Activated T-cell treated with anti-CD3 and anti-CD28 coated beads, Interleukin-2, amount 50 U/mL, for 24 hours (primary cell): ENCODE measurements around the gene ARPC4.
A peak's percentile ranks its signal among the peaks of the same experiment; 100 is the strongest.

ENCODE experiments used
- DNase-seq: peaks from one replicate; pipeline ENCODE4 v3.0.0-alpha.2; 2020
- H3K27ac Mint-ChIP-seq: 2 replicates; pipeline ENCODE4 v1.8.0; 2020; ENCODE audit warnings: mild to moderate bottlenecking, mixed read lengths
- H3K27me3 Mint-ChIP-seq: 2 replicates; pipeline ENCODE4 v1.8.0; 2020; ENCODE audit warnings: mixed read lengths
- H3K36me3 Mint-ChIP-seq: 2 replicates; pipeline ENCODE4 v1.8.0; 2020; ENCODE audit warnings: low read depth, mixed read lengths
- H3K4me1 Mint-ChIP-seq: 2 replicates; pipeline ENCODE4 v1.8.0; 2020; ENCODE audit warnings: low read depth, mixed read lengths
- H3K4me3 Mint-ChIP-seq: 2 replicates; pipeline ENCODE4 v1.8.0; 2020; ENCODE audit warnings: mild to moderate bottlenecking, moderate library complexity, mixed read lengths
- H3K9me3 Mint-ChIP-seq: 2 replicates; pipeline ENCODE4 v1.8.0; 2020; ENCODE audit warnings: mixed read lengths

Gene ARPC4

DNA sequence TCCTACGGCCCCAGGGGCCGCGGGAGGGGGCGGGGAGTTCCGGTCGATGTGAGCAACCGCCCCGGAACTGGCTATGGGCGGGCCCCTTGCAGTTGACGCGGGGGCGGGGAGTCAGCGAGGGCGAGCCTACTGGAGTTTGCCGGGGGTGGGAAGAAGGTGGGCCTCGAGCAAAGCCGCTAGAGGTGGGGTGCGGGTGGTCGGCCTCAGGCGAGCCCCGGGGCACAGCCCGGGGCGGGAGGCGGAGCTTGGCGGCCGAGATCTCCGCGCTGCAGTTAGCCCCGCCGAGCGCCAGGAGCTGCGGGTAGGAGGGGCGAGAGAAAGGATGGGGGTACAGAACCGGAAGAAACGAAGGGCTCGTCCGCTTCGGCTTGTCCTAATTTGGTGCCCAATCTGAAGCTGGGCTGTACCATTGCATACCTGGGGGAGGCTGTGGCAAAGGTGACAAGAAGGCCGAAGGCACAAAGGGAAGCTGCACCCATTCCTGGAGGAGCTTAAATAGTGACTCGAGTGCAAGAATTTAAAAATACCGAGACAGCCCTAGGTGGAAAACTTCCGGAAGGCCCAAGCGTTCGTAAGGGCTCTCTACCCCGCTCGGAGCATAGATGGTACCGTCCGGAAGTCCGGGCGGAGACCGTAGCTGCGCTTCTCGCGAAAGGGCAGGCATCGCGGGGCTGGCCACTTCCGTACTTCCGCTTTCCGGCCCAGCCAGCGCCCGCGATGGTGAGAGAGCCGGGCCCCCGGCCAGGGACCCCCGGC, at the start of gene ARPC4, which contains the start of gene TADA3:
TSS of gene ARPC4 (plus strand) at position 678 of the 756 bp plus-strand sequence. CDS start at position 718, 40 bp downstream.
TSS of gene TADA3 (minus strand) at position 69 of the 756 bp plus-strand sequence. CDS start 1,007 bp downstream, outside the sequence.
- Mint-ChIP-seq H3K27me3 (no peaks in the 10 kb centered on the region), H3K4me1 (peaks cover 71% of the 10 kb centered on the region), H3K4me3 (peak within 1 kb of the TSS; percentile 96), H3K36me3 (peaks cover 94% of the 10 kb centered on the region), H3K9me3 (no peaks in the 10 kb centered on the region), H3K27ac (peak within 1 kb of the TSS; percentile 100)
- peak; percentile 94 for DNase-seq

DNA sequence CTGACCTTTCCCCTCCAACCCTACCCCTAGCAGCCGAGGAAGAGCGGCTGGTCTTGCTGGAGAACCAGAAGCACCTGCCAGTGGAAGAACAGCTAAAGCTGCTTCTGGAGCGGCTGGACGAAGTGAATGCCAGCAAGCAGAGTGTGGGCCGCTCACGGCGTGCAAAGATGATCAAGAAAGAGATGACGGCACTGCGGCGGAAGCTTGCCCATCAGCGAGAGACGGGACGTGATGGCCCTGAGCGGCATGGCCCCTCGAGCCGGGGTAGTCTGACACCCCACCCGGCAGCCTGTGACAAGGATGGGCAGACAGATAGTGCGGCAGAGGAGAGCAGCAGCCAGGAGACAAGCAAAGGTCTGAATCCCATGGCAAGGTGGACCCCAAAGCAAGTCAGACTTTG, 49.3 kb upstream of the ARPC4 start:
- H3K36me3 Mint-ChIP-seq: peaks cover 100% of the 10 kb centered on the region

GRCh38 chr3:9744162-9744561, 48.7 kb upstream of the ARPC4 start:
- no peaks in the 10 kb centered on the region for H3K27me3 Mint-ChIP-seq
- H3K9me3 Mint-ChIP-seq: no peaks in the 10 kb centered on the region
- no peak overlapping the region for H3K27ac Mint-ChIP-seq
- DNase-seq: no peak
- H3K36me3 Mint-ChIP-seq: peaks cover 100% of the 10 kb centered on the region
- peaks cover 18% of the 10 kb centered on the region for H3K4me1 Mint-ChIP-seq
- no peak overlapping the region for H3K4me3 Mint-ChIP-seq

More for the DNA sequence above, 49.3 kb upstream of the ARPC4 start:
- Mint-ChIP-seq H3K27me3 (no peaks in the 10 kb centered on the region), H3K4me3 (no peak overlapping the region), H3K27ac (no peak overlapping the region), H3K4me1 (peaks cover 15% of the 10 kb centered on the region), H3K9me3 (no peaks in the 10 kb centered on the region)
- no peak for DNase-seq

- DNase-seq: no peak
- peak overlapping the region; percentile 84 for H3K27ac Mint-ChIP-seq
- no peaks in the 10 kb centered on the region for H3K27me3 Mint-ChIP-seq
- no peaks in the 10 kb centered on the region for H3K9me3 Mint-ChIP-seq
- H3K36me3 Mint-ChIP-seq: peaks cover 100% of the 10 kb centered on the region
- H3K4me3 Mint-ChIP-seq: no peak overlapping the region
- peaks cover 27% of the 10 kb centered on the region for H3K4me1 Mint-ChIP-seq
Observed at GRCh38 chr3:9745521-9745920, 47.4 kb upstream of the ARPC4 start.

GRCh38 chr3:9746330-9746729, 46.6 kb upstream of the ARPC4 start:
- Mint-ChIP-seq H3K9me3 (no peaks in the 10 kb centered on the region), H3K36me3 (peaks cover 100% of the 10 kb centered on the region), H3K27me3 (no peaks in the 10 kb centered on the region), H3K27ac (peak overlapping the region; percentile 84), H3K4me1 (peaks cover 34% of the 10 kb centered on the region), H3K4me3 (no peak overlapping the region)
- DNase-seq: no peak

- Mint-ChIP-seq H3K27me3 (no peaks in the 10 kb centered on the region), H3K27ac (peak overlapping the region; percentile 29), H3K4me3 (no peak overlapping the region), H3K4me1 (peaks cover 44% of the 10 kb centered on the region), H3K9me3 (no peaks in the 10 kb centered on the region), H3K36me3 (peaks cover 100% of the 10 kb centered on the region)
- no peak for DNase-seq
Observed at GRCh38 chr3:9747267-9747666, 45.6 kb upstream of the ARPC4 start.

DNA sequence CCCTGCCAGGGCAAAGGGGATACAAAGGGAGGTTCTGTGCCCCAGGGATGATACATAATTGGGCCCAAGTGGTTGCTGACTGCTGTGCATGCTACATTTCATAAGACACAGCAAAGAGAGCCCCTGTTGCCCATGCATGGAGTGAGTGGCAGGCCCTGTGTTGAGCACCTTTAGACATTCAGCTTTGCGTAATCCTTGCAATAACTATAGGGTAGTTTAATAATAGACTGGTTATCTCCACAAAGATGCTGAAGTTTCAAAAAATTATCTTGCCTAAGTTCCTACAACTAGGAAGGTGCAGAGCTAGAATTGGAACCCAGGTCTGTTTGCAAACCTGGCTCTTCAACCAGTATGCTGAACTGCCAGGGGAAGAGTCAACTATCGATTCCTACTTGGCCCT, 44.9 kb upstream of the ARPC4 start:
- no peak for DNase-seq
- no peaks in the 10 kb centered on the region for H3K9me3 Mint-ChIP-seq
- no peaks in the 10 kb centered on the region for H3K27me3 Mint-ChIP-seq
- peaks cover 100% of the 10 kb centered on the region for H3K36me3 Mint-ChIP-seq
- H3K4me3 Mint-ChIP-seq: no peak overlapping the region
- peaks cover 46% of the 10 kb centered on the region for H3K4me1 Mint-ChIP-seq
- H3K27ac Mint-ChIP-seq: no peak overlapping the region

GRCh38 chr3:9749296-9749644, 43.6 kb upstream of the ARPC4 start:
- peak overlapping the region; percentile 94 for H3K4me3 Mint-ChIP-seq
- no peaks in the 10 kb centered on the region for H3K9me3 Mint-ChIP-seq
- H3K4me1 Mint-ChIP-seq: peaks cover 53% of the 10 kb centered on the region

DNA sequence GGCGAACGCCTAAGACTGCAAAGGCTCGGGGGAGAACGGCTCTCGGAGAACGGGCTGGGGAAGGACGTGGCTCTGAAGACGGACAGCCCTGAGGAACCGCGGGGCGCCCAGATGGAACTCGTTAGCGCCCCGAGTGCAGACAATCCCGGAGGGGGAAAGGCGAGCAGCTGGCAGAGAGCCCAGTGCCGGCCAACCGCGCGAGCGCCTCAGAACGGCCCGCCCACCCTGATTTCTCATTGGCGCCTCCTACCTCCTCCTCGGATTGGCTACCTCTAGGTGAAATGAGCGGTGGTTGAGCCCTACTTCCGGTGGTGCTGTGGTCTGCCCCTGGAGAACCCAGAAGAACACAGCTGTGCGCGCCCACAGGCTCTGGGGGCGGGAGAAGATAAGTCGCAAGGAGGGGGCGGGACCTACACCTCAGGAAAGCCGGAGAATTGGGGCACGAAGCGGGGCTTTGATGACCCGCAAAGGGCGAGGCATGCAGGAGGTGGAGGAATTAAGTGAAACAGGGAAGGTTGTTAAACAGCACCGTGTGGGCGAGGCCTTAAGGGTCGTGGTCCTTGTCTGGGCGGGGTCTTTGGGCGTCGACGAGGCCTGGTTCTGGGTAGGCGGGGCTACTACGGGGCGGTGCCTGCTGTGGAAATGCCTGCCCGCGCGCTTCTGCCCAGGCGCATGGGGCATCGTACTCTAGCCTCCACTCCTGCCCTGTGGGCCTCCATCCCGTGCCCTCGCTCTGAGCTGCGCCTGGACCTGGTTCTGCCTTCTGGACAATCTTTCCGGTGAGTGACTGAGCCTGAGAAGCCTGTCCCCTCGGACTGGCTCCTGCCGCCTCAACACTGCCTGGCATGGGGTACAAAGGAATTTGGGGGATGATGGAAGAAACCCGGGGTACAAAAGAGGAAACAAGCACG, 43.0 kb upstream of the ARPC4 start, which contains the start of gene OGG1:
TSS of gene OGG1 (plus strand) at position 308 of the 911 bp plus-strand sequence. CDS start at position 643, 335 bp downstream.
- H3K4me1 Mint-ChIP-seq: peaks cover 60% of the 10 kb centered on the region

More at GRCh38 chr3:9749296-9749644, 43.6 kb upstream of the ARPC4 start:
- Mint-ChIP-seq H3K27me3 (no peaks in the 10 kb centered on the region), H3K27ac (peak overlapping the region; percentile 96), H3K36me3 (peaks cover 98% of the 10 kb centered on the region)
- DNase-seq: no peak

DNA sequence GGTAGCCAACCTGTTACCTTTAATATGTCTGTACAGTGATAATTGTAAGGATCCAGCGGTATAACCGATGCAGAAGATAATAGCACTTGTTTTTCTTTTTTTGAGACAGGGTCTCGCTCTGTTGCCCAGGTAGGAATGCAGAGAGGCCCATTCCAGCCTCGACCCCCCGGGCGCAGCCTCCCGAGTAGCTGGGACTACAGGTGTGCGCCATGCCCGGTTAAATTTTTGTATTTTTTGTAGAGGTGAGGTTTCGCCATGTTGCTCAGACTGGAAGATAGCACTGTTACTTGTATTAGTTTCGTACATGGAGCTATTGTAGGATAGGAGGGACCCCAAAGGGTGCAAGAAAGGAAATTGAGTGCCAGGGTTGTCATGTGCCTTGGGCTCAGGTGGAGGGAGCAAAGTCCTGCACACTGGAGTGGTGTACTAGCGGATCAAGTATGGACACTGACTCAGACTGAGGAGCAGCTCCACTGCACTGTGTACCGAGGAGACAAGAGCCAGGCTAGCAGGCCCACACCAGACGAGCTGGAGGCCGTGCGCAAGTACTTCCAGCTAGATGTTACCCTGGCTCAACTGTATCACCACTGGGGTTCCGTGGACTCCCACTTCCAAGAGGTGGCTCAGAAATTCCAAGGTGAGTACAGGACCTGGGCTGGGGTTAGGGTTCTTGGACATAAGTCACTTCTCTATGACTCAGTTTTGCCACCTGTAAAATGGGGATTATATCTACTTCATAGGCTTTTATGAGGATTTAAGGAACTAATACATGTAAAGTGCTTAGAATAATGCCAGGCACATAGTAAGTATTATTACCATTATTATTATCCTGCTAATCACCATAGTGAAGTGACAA, 42.1 kb upstream of the ARPC4 start:
- peak overlapping the region; percentile 96 for H3K27ac Mint-ChIP-seq
- no peaks in the 10 kb centered on the region for H3K27me3 Mint-ChIP-seq
- peak; percentile 46 for DNase-seq
- peaks cover 96% of the 10 kb centered on the region for H3K36me3 Mint-ChIP-seq
- peak overlapping the region; percentile 94 for H3K4me3 Mint-ChIP-seq
- H3K4me1 Mint-ChIP-seq: peaks cover 61% of the 10 kb centered on the region
- no peaks in the 10 kb centered on the region for H3K9me3 Mint-ChIP-seq

More for the DNA sequence above, 43.0 kb upstream of the ARPC4 start, which contains the start of gene OGG1:
- H3K9me3 Mint-ChIP-seq: no peaks in the 10 kb centered on the region
- H3K27me3 Mint-ChIP-seq: no peaks in the 10 kb centered on the region
- peak within 1 kb of the TSS; percentile 96 for H3K27ac Mint-ChIP-seq
- peak within 1 kb of the TSS; percentile 94 for H3K4me3 Mint-ChIP-seq
- peaks cover 98% of the 10 kb centered on the region for H3K36me3 Mint-ChIP-seq
- peak; percentile 95 for DNase-seq

GRCh38 chr3:9754678-9755077, 38.2 kb upstream of the ARPC4 start:
- H3K27me3 Mint-ChIP-seq: no peaks in the 10 kb centered on the region
- H3K4me3 Mint-ChIP-seq: no peak overlapping the region
- peaks cover 92% of the 10 kb centered on the region for H3K36me3 Mint-ChIP-seq
- peak overlapping the region; percentile 84 for H3K27ac Mint-ChIP-seq
- peaks cover 40% of the 10 kb centered on the region for H3K4me1 Mint-ChIP-seq
- H3K9me3 Mint-ChIP-seq: no peaks in the 10 kb centered on the region
- no peak for DNase-seq

- no peak overlapping the region for H3K4me3 Mint-ChIP-seq
- H3K27me3 Mint-ChIP-seq: no peaks in the 10 kb centered on the region
- peaks cover 91% of the 10 kb centered on the region for H3K36me3 Mint-ChIP-seq
Observed at GRCh38 chr3:9757427-9757826, 35.5 kb upstream of the ARPC4 start.

DNA sequence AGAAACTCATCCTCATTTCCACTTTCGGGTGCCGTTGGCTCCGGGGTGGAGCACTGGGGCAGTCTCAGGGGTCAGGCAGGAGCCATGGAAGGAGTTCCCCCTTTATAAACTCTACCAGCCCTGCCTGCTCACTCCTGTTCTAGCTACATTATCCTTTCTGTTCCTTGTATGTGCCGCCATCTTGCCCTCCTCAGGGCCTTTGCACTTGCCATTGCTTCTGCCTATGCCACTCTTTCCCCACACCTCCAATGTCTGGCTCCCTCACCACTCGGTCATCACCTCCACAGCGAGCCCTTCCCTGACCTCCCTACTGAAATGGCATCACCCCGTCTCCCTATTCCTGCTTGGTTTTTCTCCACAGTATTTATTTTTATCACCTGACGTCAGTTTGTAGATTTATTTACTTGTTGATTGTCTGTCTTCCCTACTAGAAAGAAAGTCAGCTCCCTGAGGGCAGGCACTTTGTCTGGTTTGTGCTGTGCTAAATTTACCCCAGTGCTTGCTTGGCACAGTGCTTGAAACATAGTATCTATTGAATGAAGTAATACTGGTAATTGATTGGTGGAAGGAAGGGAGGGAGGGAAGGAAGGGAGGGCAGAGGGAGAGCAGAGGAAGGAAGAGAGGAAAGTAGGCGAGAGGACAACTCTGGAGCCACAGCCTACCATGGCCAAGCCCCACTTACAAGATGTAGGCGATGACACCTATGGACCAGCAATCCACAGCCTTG, 31.9 kb upstream of the ARPC4 start:
- Mint-ChIP-seq H3K27me3 (no peaks in the 10 kb centered on the region), H3K27ac (no peak overlapping the region), H3K4me1 (peaks cover 10% of the 10 kb centered on the region), H3K9me3 (no peaks in the 10 kb centered on the region), H3K4me3 (no peak overlapping the region), H3K36me3 (peaks cover 87% of the 10 kb centered on the region)
- no peak for DNase-seq

More at GRCh38 chr3:9757427-9757826, 35.5 kb upstream of the ARPC4 start:
- H3K4me1 Mint-ChIP-seq: peaks cover 21% of the 10 kb centered on the region
- H3K9me3 Mint-ChIP-seq: no peaks in the 10 kb centered on the region
- no peak for DNase-seq
- H3K27ac Mint-ChIP-seq: peak overlapping the region; percentile 47
